Measurements from ENCODE around the gene MYL7. TPM values are rescaled to one million over a fixed set of nuclear protein-coding genes. Genes with fewer than 3 reads are reported as not detected.
"Not testable (repeated sequence)": the region's sequence is repeated elsewhere in the genome, so short reads cannot be mapped to it uniquely, and the experiment has no call there.

The MYL7 gene
- total RNA-seq, 8 experiments from 2014 or later: 0.46 to 1.0 (median 0.95) TPM; not detected in 5

GRCh38 chr7:44128721-44129582, 12.2 kb downstream of the MYL7 start:
- WGBS, 10 experiments: 0 to 76% (median 38%) methylated on average over 1 to 4 of the region's 6 CpGs; no CpG with 5 or more reads in 4 of the 10 experiments
- in situ Hi-C loops (cut with MboI; ENCODE audit: low pct_unique_long_range_greater_than_20kb in 2 of 9, low sequenced_read_pairs in 9 of 9, unreplicated experiment in 9 of 9): loop anchor here in 1 of 9 experiments (10.0 kb wide), 1 partner anchor 66 kb away; no protein-coding TSS in a partner anchor
- peak in 3 of 8 experiments; percentile 18 to 34 (median 32) for ATAC-seq (replicated peaks in 6 of 8)
- no peak overlapping the region for H3K27ac ChIP-seq
- H3K4me1 ChIP-seq (replicated peaks in 1 of 2): no peaks in the 10 kb centered on the region
- no peak overlapping the region for H3K4me3 ChIP-seq

DNA sequence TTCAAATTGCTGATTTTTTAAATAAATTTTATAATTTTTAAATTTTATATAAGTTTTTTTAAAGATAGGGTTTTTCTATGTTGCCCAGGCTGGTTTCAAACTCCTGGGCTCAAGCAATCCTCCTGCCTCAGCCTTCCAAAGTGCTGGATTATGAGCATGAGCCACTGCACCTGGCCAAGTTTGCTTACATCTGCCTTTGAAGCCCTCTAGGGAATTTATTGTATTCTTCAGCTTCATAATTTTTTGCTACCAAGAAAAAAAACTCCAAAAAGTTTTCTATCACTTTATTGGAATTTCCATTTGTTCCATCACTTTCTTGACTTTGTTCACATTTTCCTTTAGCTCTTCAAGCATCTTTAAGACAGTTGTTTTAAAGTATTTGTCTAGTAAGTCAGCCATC, 14.0 kb downstream of the MYL7 start:
- Histone ChIP-seq H3K4me1 (replicated peaks in 1 of 2) (peaks cover 4 to 6% of the 10 kb centered on the region in 2 donors), H3K27ac (no peak overlapping the region), H3K4me3 (no peak overlapping the region)
- no peak for ATAC-seq (replicated peaks in 6 of 8)
- in situ Hi-C loops (cut with MboI; ENCODE audit: low pct_unique_long_range_greater_than_20kb in 2 of 9, low sequenced_read_pairs in 9 of 9, unreplicated experiment in 9 of 9): loop anchor here in 1 of 9 experiments (10.0 kb wide), 1 partner anchor 68 kb away; no protein-coding TSS in a partner anchor

- in situ Hi-C loops (cut with MboI; ENCODE audit: low pct_unique_long_range_greater_than_20kb in 2 of 9, low sequenced_read_pairs in 9 of 9, unreplicated experiment in 9 of 9): loop anchor here in 1 of 9 experiments (10.0 kb wide), 1 partner anchor 68 kb away; no protein-coding TSS in a partner anchor
- not testable (repeated sequence) for H3K4me3 ChIP-seq; H3K4me1 ChIP-seq (replicated peaks in 1 of 2); ATAC-seq (replicated peaks in 6 of 8); H3K27ac ChIP-seq
- WGBS, 10 experiments: 40 to 96% (median 86%) methylated on average over 1 to 4 of the region's 4 CpGs; no CpG with 5 or more reads in 1 of the 10 experiments
These were observed 14.6 kb downstream of the MYL7 start for GRCh38 chr7:44126574-44126973.

- H3K4me1 ChIP-seq (replicated peaks in 1 of 2): peaks cover 6 to 10% of the 10 kb centered on the region in 2 donors
- no peak for ATAC-seq (replicated peaks in 6 of 8)
- no peak overlapping the region for H3K27ac ChIP-seq
- 60 to 100% (median 98%) methylated on average over 2 to 6 of the region's 6 CpGs; no CpG with 5 or more reads in 1 of the 10 experiments for WGBS, 10 experiments
- H3K4me3 ChIP-seq: no peak overlapping the region
- in situ Hi-C loops (cut with MboI; ENCODE audit: low pct_unique_long_range_greater_than_20kb in 2 of 9, low sequenced_read_pairs in 9 of 9, unreplicated experiment in 9 of 9): loop anchor here in 1 of 9 experiments (10.0 kb wide), 1 partner anchor 70 kb away; no protein-coding TSS in a partner anchor
These were observed 16.3 kb downstream of the MYL7 start for GRCh38 chr7:44124822-44125202.

DNA sequence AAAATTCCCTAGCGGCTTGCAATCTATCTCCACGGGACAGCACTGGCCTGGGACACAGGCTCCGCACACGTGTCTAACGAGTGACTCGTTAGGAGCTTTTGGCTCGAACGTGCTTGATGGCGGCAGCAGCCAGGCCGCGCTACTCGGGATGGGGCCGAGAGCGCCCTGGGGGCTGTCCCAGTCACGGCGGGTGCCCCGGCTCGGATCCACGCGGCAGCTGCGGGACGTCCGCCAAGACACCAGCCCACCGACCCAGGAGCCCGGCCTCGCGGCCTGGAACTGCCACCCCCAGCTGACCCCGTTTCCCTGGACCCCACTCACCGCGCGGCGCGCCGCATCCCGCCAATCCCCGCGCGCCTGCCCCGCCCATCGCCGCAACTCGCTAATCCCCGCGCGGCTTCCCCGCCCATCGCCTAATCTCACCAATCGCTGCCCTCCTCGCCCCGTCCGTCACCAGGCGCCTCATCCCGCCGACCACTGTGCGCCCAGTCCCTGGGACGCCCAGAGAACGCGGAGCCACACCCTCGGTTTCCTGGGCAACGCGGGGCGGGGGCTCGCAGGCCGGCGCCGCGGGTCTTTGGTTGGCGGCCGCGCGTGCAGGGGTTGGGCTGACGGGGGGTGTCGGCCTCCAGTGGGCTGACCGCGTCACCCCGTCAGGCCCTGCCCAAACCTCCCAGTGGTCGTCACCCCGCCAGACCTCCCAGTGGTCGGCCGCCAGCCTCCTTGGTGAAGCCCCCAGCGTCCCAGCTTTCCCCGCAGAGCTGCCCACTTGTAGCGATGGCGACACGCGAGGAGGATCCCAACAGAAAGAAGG, 17.7 kb downstream of the MYL7 start, which contains the start of gene POLD2:
TSS of gene POLD2 (minus strand) at position 359 of the 814 bp plus-strand sequence. CDS start 1,495 bp downstream, outside the sequence.
- Histone ChIP-seq H3K4me1 (replicated peaks in 1 of 2) (peaks cover 6 to 10% of the 10 kb centered on the region in 2 donors), H3K4me3 (peak within 1 kb of the TSS; percentile 60 to 88 (median 80)), H3K27ac (peak within 1 kb of the TSS; percentile 69 to 78)
- peak; percentile 96 to 98 (median 98) for ATAC-seq (replicated peaks in 6 of 8)
- in situ Hi-C loops (cut with MboI; ENCODE audit: low pct_unique_long_range_greater_than_20kb in 2 of 9, low sequenced_read_pairs in 9 of 9, unreplicated experiment in 9 of 9): loop anchor here in 1 of 9 experiments (10.0 kb wide), 1 partner anchor 71 kb away; no protein-coding TSS in a partner anchor
- 0 to 2% (median 1%) methylated on average over 1 to 14 of the region's 86 CpGs; no CpG with 5 or more reads in 4 of the 10 experiments for WGBS, 10 experiments

DNA sequence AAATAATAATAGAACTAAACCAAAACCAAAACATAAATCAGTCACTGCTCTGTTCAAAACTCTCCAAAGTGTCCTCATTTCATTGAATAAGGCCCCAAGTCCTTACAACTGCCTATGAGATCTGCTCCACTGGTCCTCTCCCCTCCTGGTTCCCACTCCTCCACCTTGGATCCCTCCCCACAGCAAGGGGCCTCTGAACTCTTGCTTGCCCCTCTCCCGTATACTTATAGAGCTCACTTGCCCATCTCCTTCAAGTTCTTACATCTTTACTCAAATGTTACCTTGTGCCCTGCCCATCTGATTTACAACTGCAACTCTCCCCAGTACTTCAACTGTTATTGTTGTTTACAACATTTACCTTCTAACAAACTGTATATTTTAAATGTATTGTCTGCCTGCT, 18.6 kb downstream of the MYL7 start:
- Histone ChIP-seq H3K4me3 (peak overlapping the region; percentile 60 to 88 (median 80)), H3K4me1 (replicated peaks in 1 of 2) (peaks cover 6 to 10% of the 10 kb centered on the region in 2 donors), H3K27ac (peak overlapping the region in 1 of 2 donors; percentile 9)
- no peak for ATAC-seq (replicated peaks in 6 of 8)
- WGBS, 10 experiments: 0 to 30% (median 0%) methylated on average over 1 of the region's 1 CpG; no CpG with 5 or more reads in 5 of the 10 experiments
- in situ Hi-C loops (cut with MboI; ENCODE audit: low pct_unique_long_range_greater_than_20kb in 2 of 9, low sequenced_read_pairs in 9 of 9, unreplicated experiment in 9 of 9): loop anchor here in 1 of 9 experiments (10.0 kb wide), 1 partner anchor 72 kb away; no protein-coding TSS in a partner anchor

DNA sequence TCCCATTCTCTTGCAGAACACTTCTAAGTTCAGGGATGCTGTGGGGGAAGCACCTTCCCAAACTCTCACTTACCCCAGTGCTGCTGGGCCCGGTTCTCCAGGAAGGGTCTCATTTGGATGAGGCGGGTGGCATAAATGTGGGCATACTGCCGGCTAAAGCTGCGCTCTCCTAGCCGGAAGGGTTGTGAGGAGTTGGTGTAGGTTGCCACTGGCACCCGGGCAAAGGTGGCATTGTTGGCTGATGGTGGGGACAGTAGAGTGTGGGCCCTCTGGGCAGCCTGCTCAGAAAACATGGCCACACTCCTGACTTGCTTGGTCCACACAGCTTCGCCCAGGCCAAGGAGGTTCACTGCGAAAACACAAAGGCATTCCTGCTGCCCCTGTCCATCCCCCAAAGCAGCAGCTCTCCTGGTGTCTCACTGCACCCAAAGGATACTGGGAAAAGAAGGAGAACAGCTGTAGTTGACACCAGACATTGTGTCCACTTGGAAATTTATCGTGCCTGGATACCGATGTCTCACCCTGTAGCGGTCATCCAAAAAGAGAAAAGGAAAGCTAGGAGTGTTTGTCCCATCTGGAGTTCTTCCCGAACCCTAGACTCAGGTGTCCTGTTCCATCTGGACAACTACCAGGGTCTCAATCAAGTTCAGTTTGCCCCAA, 19.2 kb downstream of the MYL7 start:
- no peak for ATAC-seq (replicated peaks in 6 of 8)
- Histone ChIP-seq H3K27ac (no peak overlapping the region), H3K4me1 (replicated peaks in 1 of 2) (peaks cover 6 to 10% of the 10 kb centered on the region in 2 donors), H3K4me3 (no peak overlapping the region)
- 76 to 100% (median 94%) methylated on average over 1 to 10 of the region's 12 CpGs for WGBS, 10 experiments
- in situ Hi-C loops (cut with MboI; ENCODE audit: low pct_unique_long_range_greater_than_20kb in 2 of 9, low sequenced_read_pairs in 9 of 9, unreplicated experiment in 9 of 9): loop anchor here in 1 of 9 experiments (10.0 kb wide), 1 partner anchor 73 kb away; no protein-coding TSS in a partner anchor

DNA sequence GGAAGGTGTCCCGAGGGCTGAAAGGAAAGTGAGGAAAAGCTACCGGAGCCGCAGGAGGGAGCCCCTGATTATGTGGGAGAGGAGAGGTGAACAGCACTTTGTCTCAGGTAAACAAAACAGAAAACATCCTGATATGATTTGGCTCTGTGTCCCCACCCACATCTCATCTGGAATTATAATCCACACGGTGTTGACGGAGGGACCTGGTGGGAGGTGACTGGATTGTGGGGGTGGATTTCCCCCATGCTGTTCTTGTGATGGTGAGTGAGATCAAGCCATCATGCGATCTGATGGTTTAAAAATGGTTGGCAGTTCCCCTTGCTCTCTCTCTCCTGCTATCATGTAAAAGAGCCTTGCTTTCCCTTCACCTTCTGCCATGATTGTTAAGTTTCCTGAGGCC, 20.7 kb downstream of the MYL7 start:
- WGBS, 10 experiments: 89 to 100% (median 100%) methylated on average over 2 to 6 of the region's 6 CpGs; no CpG with 5 or more reads in 3 of the 10 experiments
- no peak overlapping the region for H3K4me3 ChIP-seq
- in situ Hi-C loops (cut with MboI; ENCODE audit: low pct_unique_long_range_greater_than_20kb in 2 of 9, low sequenced_read_pairs in 9 of 9, unreplicated experiment in 9 of 9): loop anchor here in 1 of 9 experiments (10.0 kb wide), 1 partner anchor 74 kb away; no protein-coding TSS in a partner anchor
- peaks cover 6 to 10% of the 10 kb centered on the region in 2 donors for H3K4me1 ChIP-seq (replicated peaks in 1 of 2)
- H3K27ac ChIP-seq: no peak overlapping the region
- no peak for ATAC-seq (replicated peaks in 6 of 8)

- in situ Hi-C loops (cut with MboI; ENCODE audit: low pct_unique_long_range_greater_than_20kb in 2 of 9, low sequenced_read_pairs in 9 of 9, unreplicated experiment in 9 of 9): loop anchor here in 1 of 9 experiments (10.0 kb wide), 1 partner anchor 75 kb away; no protein-coding TSS in a partner anchor
- no peak for ATAC-seq (replicated peaks in 6 of 8)
- Histone ChIP-seq H3K4me3 (no peak overlapping the region), H3K27ac (no peak overlapping the region), H3K4me1 (replicated peaks in 1 of 2) (peaks cover 6 to 10% of the 10 kb centered on the region in 2 donors)
- 67 to 100% (median 93%) methylated on average over 1 to 6 of the region's 8 CpGs; no CpG with 5 or more reads in 2 of the 10 experiments for WGBS, 10 experiments
These were observed 21.2 kb downstream of the MYL7 start for GRCh38 chr7:44119829-44120380.

DNA sequence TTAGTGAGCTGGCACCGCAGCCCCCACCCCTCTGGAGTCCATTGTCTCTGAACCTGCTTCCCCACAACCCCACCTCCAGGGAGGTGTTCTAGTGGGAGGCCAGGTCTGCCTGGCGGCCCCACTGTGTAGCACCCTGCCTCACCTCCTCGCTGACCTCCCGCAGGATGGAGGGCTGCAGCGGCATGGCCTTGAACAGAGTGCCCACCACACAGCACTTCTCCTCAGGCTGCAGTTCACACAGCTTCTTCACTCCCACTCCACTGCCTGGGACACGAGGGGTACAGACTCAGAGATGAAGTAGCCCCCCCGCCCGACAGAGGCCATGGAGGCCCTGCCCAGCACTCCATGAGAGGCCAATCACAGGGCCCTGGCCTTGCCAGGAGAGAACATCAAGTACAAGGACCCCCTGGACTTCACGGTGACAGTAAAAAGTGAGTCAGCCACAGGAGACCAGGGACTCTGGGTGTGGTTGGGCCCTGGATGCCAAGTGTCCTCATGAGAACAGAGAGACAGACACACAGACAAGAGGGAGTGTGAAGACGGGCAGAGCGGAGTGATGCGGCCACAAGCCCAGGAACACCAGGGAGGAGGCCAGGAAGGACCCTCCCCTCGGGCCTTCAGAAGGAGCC, 23.2 kb downstream of the MYL7 start:
- 40 to 100% (median 87%) methylated on average over 1 to 3 of the region's 13 CpGs; no CpG with 5 or more reads in 6 of the 10 experiments for WGBS, 10 experiments

More for the DNA sequence above, 23.2 kb downstream of the MYL7 start:
- Histone ChIP-seq H3K27ac (no peak overlapping the region), H3K4me1 (replicated peaks in 1 of 2) (peaks cover 6 to 10% of the 10 kb centered on the region in 2 donors), H3K4me3 (no peak overlapping the region)
- in situ Hi-C loops (cut with MboI; ENCODE audit: low pct_unique_long_range_greater_than_20kb in 2 of 9, low sequenced_read_pairs in 9 of 9, unreplicated experiment in 9 of 9): no loop called here
- peak in 2 of 8 experiments; percentile 7 to 20 for ATAC-seq (replicated peaks in 6 of 8)

Measured in motor neuron (in vitro differentiated cells).